Gastrocnemius medialis (tissue), 4 donors: ENCODE results near the gene RIMS3. TPM values are rescaled to one million over a fixed set of nuclear protein-coding genes. Genes with fewer than 3 reads are reported as not detected.

Experiments
- ATAC-seq, 2 donors: fragments of 150-250 bp; one replicate each; pipeline ENCODE4 v1.9.1; 2016
- DNase-seq, 2 donors: peaks; one replicate each; pipeline ENCODE4 v3.0.0-alpha.2; 2019
- H3K27ac ChIP-seq, 4 donors: fragments of 200-600 bp; sonication (generic); 1 replicate in 1 of 4; 2 replicates in 3 of 4; pipeline ENCODE4 v1.5.1; 2016 to 2018; ENCODE audit warnings: mild to moderate bottlenecking in 2 of 4, moderate library complexity in 1 of 4
- H3K27me3 ChIP-seq, 3 donors: fragments of 200-600 bp; sonication (generic) in 2 of 3; 1 replicate in 1 of 3; 2 replicates in 2 of 3; pipeline versions ENCODE4 v1.5.1 to v1.6.0; 2016 to 2019; ENCODE audit warnings: mild to moderate bottlenecking in 1 of 3, moderate library complexity in 1 of 3
- H3K36me3 ChIP-seq, 2 donors: fragments of 200-600 bp; sonication (generic) in 1 of 2; one replicate each; pipeline ENCODE4 v1.5.1; 2017 to 2018
- H3K4me1 ChIP-seq, 2 donors: fragments of 200-600 bp; sonication (generic) in 1 of 2; one replicate each; pipeline ENCODE4 v1.5.1; 2016 to 2017; ENCODE audit warnings: mild to moderate bottlenecking in 2 of 2
- H3K4me3 ChIP-seq, 4 donors: fragments of 200-600 bp; sonication (generic) in 3 of 4; 1 replicate in 1 of 4; 2 replicates in 3 of 4; pipeline ENCODE4 v1.5.1; 2016 to 2019; ENCODE audit warnings: mild to moderate bottlenecking in 2 of 4
- H3K9me3 ChIP-seq, 3 donors: fragments of 200-600 bp; sonication (generic) in 2 of 3; 1 replicate in 1 of 3; 2 replicates in 2 of 3; pipeline ENCODE4 v1.5.1; 2016 to 2019
- POLR2A ChIP-seq, 2 donors: fragments of 450-650 bp; IDR thresholded peaks; one replicate each; pipeline ENCODE4 v1.6.1; 2017; ENCODE audit warnings: antibody characterized with exemption in 2 of 2, mild to moderate bottlenecking in 2 of 2, moderate library complexity in 2 of 2
- in situ Hi-C, 4 donors: fragments of 200-750 bp; cut with MboI; loops; one replicate each; pipeline versions ENCODE4 v1.15.0 to v1.8.0; 2017; ENCODE audit warnings: low sequenced_read_pairs in 4 of 4
- intact Hi-C: fragments of 100-400 bp; cut with DNase I; formaldehyde crosslinking; loops from one replicate; pipeline ENCODE4 v1.15.1; 2023; ENCODE audit warnings: low total_unique reads
- total RNA-seq, 4 donors: library from RNA; depleted of rRNA; stranded (reverse); fragments of >200 nt; gene quantifications; one replicate each; pipeline versions ENCODE4 v1.1.0 to v1.2.3, GENCODE V29; 2016
- TF ChIP-seq, protein P1 (sequence below), 5 experiments: fragments of 450-650 bp in 3 of 5; fragments of 200-600 bp in 2 of 5; sonication (generic) in 2 of 5; IDR thresholded peaks in 4 of 5; conservative IDR thresholded peaks in 1 of 5; 1 replicate in 4 of 5; 2 replicates in 1 of 5; pipeline ENCODE4 v1.5.1; 2016 to 2019; ENCODE audit warnings: antibody characterized with exemption in 5 of 5, mild to moderate bottlenecking in 3 of 5, moderate library complexity in 3 of 5

Gene RIMS3
- total RNA-seq, 4 donors from 2014 or later = 0.31 to 0.67 (median 0.44) TPM

GRCh38 chr1:40612345-40612831 is 53.1 kb downstream of the RIMS3 start:
- H3K4me3 ChIP-seq = no peak overlapping the region
- H3K4me1 ChIP-seq = peaks cover 0 to 3% of the 10 kb centered on the region in 2 donors
- no peak overlapping the region for H3K27ac ChIP-seq
- H3K27me3 ChIP-seq = no peaks in the 10 kb centered on the region
- TF ChIP-seq, protein P1, sequence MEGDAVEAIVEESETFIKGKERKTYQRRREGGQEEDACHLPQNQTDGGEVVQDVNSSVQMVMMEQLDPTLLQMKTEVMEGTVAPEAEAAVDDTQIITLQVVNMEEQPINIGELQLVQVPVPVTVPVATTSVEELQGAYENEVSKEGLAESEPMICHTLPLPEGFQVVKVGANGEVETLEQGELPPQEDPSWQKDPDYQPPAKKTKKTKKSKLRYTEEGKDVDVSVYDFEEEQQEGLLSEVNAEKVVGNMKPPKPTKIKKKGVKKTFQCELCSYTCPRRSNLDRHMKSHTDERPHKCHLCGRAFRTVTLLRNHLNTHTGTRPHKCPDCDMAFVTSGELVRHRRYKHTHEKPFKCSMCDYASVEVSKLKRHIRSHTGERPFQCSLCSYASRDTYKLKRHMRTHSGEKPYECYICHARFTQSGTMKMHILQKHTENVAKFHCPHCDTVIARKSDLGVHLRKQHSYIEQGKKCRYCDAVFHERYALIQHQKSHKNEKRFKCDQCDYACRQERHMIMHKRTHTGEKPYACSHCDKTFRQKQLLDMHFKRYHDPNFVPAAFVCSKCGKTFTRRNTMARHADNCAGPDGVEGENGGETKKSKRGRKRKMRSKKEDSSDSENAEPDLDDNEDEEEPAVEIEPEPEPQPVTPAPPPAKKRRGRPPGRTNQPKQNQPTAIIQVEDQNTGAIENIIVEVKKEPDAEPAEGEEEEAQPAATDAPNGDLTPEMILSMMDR (IDR thresholded peaks at IDR 0.05 in 4 of 5, conservative IDR thresholded peaks at IDR 0.05 in 1 of 5) = peak; percentile 66 to 86 (median 74)
- no peak for TF ChIP-seq POLR2A (IDR thresholded peaks at IDR 0.05)
- intact Hi-C loops = loop anchor here (1.0 kb wide), 3 partner anchors 57 to 340 kb away; no protein-coding TSS in a partner anchor
- in situ Hi-C loops = loop anchor here (5.0 to 10.0 kb wide), 5 partner anchors 62 to 342 kb away; no protein-coding TSS in a partner anchor
- no peaks in the 10 kb centered on the region for H3K9me3 ChIP-seq
- no peaks in the 10 kb centered on the region for H3K36me3 ChIP-seq
- ATAC-seq = peak; percentile 95 to 96
- DNase-seq = peak; percentile 17 to 43

GRCh38 chr1:40610156-40610555 is 55.3 kb downstream of the RIMS3 start:
- in situ Hi-C loops (loop anchor here (5.0 to 10.0 kb wide), 5 partner anchors 65 to 345 kb away; no protein-coding TSS in a partner anchor), intact Hi-C loops (no loop called here)
- TF ChIP-seq POLR2A (IDR thresholded peaks at IDR 0.05) = no peak
- TF ChIP-seq, protein P1 (IDR thresholded peaks at IDR 0.05 in 4 of 5, conservative IDR thresholded peaks at IDR 0.05 in 1 of 5) = no peak
- Histone ChIP-seq H3K4me1 (peaks cover 0 to 3% of the 10 kb centered on the region in 2 donors), H3K27me3 (no peaks in the 10 kb centered on the region), H3K27ac (no peak overlapping the region), H3K36me3 (no peaks in the 10 kb centered on the region), H3K9me3 (no peaks in the 10 kb centered on the region), H3K4me3 (no peak overlapping the region)
- ATAC-seq (no peak), DNase-seq (no peak)

- in situ Hi-C loops (no loop called here), intact Hi-C loops (no loop called here)
- Histone ChIP-seq H3K4me1 (peaks cover 0 to 3% of the 10 kb centered on the region in 2 donors), H3K27ac (no peak overlapping the region), H3K4me3 (no peak overlapping the region), H3K36me3 (no peaks in the 10 kb centered on the region), H3K27me3 (no peaks in the 10 kb centered on the region), H3K9me3 (no peaks in the 10 kb centered on the region)
- no peak for ATAC-seq
- DNase-seq = no peak
- no peak for TF ChIP-seq POLR2A (IDR thresholded peaks at IDR 0.05)
- TF ChIP-seq, protein P1 (IDR thresholded peaks at IDR 0.05 in 4 of 5, conservative IDR thresholded peaks at IDR 0.05 in 1 of 5) = no peak
Observed at GRCh38 chr1:40607921-40608320, 57.6 kb downstream of the RIMS3 start.

DNA sequence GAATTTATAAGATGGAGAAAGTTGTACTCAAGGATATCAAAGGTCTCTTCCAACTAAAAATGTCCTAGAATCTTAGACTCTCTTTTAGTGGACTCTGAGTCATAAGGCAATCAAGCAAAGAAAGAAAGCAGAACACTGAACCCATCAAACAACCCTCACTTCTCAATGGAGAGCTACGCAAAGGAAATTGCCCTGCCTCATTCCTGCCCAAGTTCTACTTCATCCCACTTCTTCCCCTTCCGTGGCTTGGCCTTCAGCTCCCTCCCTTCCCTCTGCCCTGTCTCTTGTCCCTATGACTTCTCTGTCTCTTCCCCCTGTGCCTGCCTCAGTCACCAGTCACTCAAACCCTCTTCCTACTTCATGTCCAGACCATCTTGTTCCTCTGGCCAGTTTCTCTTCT is 58.5 kb downstream of the RIMS3 start:
- Histone ChIP-seq H3K27ac (no peak overlapping the region), H3K4me1 (no peaks in the 10 kb centered on the region), H3K9me3 (no peaks in the 10 kb centered on the region), H3K27me3 (no peaks in the 10 kb centered on the region), H3K36me3 (no peaks in the 10 kb centered on the region), H3K4me3 (no peak overlapping the region)
- TF ChIP-seq, protein P1 (IDR thresholded peaks at IDR 0.05 in 4 of 5, conservative IDR thresholded peaks at IDR 0.05 in 1 of 5) = no peak
- TF ChIP-seq POLR2A (IDR thresholded peaks at IDR 0.05) = no peak
- DNase-seq = no peak
- in situ Hi-C loops = no loop called here
- ATAC-seq = no peak
- intact Hi-C loops = no loop called here

- no peaks in the 10 kb centered on the region for H3K9me3 ChIP-seq
- no peaks in the 10 kb centered on the region for H3K27me3 ChIP-seq
- H3K27ac ChIP-seq = no peak overlapping the region
- H3K4me1 ChIP-seq = no peaks in the 10 kb centered on the region
- intact Hi-C loops (no loop called here), in situ Hi-C loops (no loop called here)
- no peak overlapping the region for H3K4me3 ChIP-seq
- ATAC-seq (no peak), DNase-seq (no peak)
- H3K36me3 ChIP-seq = no peaks in the 10 kb centered on the region
- TF ChIP-seq POLR2A (IDR thresholded peaks at IDR 0.05) = no peak
- TF ChIP-seq, protein P1 (IDR thresholded peaks at IDR 0.05 in 4 of 5, conservative IDR thresholded peaks at IDR 0.05 in 1 of 5) = no peak
Observed at GRCh38 chr1:40606194-40606593, 59.3 kb downstream of the RIMS3 start.
